H1 (cell line): ENCODE measurements around the gene CGNL1. TPM values are rescaled to one million over a fixed set of nuclear protein-coding genes. Genes with fewer than 3 reads are reported as not detected.

ENCODE experiments used
- BACH1 ChIP-seq: IDR thresholded peaks from 2 replicates; pipeline ENCODE4 v1.6.1; 2012; ENCODE audit warnings: low read length, improper control_type of control experiment
- BRCA1 ChIP-seq: IDR thresholded peaks from 2 replicates; pipeline ENCODE4 v1.6.1; 2012; ENCODE audit warnings: low read depth, low read length, improper control_type of control experiment
- CHD1 ChIP-seq: IDR thresholded peaks from 2 replicates; pipeline ENCODE4 v1.6.1; 2012; ENCODE audit warnings: low read depth, low read length, improper control_type of control experiment
- CHD7 ChIP-seq: fragments of 300-600 bp; sonication (generic); IDR thresholded peaks from 2 replicates; pipeline ENCODE4 v1.7.1; 2012; ENCODE audit warnings: low read length, moderate library complexity, mild to moderate bottlenecking, inconsistent platforms; ENCODE audit not compliant: insufficient replicate concordance
- RFX5 ChIP-seq: IDR thresholded peaks from 2 replicates; pipeline ENCODE4 v1.6.1; 2011; ENCODE audit warnings: low read depth, low read length, improper control_type of control experiment, borderline replicate concordance
- SP2 ChIP-seq: IDR thresholded peaks from 2 replicates; pipeline ENCODE4 v1.6.1; 2012; ENCODE audit warnings: mild to moderate bottlenecking, low read length, inconsistent platforms
- USF2 ChIP-seq: IDR thresholded peaks from 2 replicates; pipeline ENCODE4 v1.6.1; 2011; ENCODE audit warnings: low read length, improper control_type of control experiment
- polyA plus RNA-seq, 7 experiments: library from polyadenylated mRNA; depleted of rRNA in 3 of 7; stranded (reverse) in 5 of 7; unstranded in 2 of 7; fragments of >200 nt in 5 of 7; fragments of 200-250 nt in 2 of 7; gene quantifications; 1 replicate in 5 of 7; 2 replicates in 1 of 7; 4 replicates in 1 of 7; pipeline versions ENCODE4 v1.2.1 to v1.2.3, GENCODE V29; 2011 to 2013; ENCODE audit warnings: missing spikeins in 2 of 7, mixed read lengths in 2 of 7
- total RNA-seq: library from RNA; stranded (reverse); fragmentation: NEBNext Ultra II Directional; extraction: Animal tissue kit (Norgen Biotek cat#: 25700); gene quantifications from 2 replicates; pipeline ENCODE4 v1.2.1, GENCODE V29; 2021

Gene CGNL1
- total and polyA plus RNA-seq, 2 of the 8 experiments (the other 6 are each of a cell fraction or from before 2014, with no cell fraction given): 21.8 to 75.6 TPM

GRCh38 chr15:57503911-57504598 lies 127.8 kb downstream of the CGNL1 start (continued):
- TF ChIP-seq USF2: no peak
- no peak for TF ChIP-seq CHD7
- no peak for TF ChIP-seq RFX5
- TF ChIP-seq BACH1: no peak
- no peak for TF ChIP-seq BRCA1
- no peak for TF ChIP-seq CHD1
- TF ChIP-seq SP2: no peak
